SK-N-SH (cell line): ENCODE results near the gene MYOCOS.

Experiments
- CHD2 ChIP-seq: fragments of 150-350 bp; IDR thresholded peaks from 2 replicates; pipeline ENCODE4 v1.6.1; 2018; ENCODE audit warnings: low read length; ENCODE audit not compliant: partially characterized antibody
- CTCF ChIP-seq: fragments of 200-600 bp; sonication (generic); IDR thresholded peaks from 2 replicates; pipeline ENCODE4 v1.6.1; 2017; ENCODE audit warnings: antibody characterized with exemption, mild to moderate bottlenecking, moderate library complexity
- FOXM1 ChIP-seq: IDR thresholded peaks from 2 replicates; pipeline ENCODE4 v1.4.0; 2012; ENCODE audit warnings: low read depth, mild to moderate bottlenecking
- MXI1 ChIP-seq: IDR thresholded peaks from 2 replicates; pipeline ENCODE4 v1.6.1; 2012; ENCODE audit warnings: mild to moderate bottlenecking, low read depth, low read length, improper control_type of control experiment
- PBX3 ChIP-seq: IDR thresholded peaks from 2 replicates; pipeline ENCODE4; 2012
- REST ChIP-seq: IDR thresholded peaks from 2 replicates; pipeline ENCODE4 v1.6.1; 2012; ENCODE audit warnings: mild to moderate bottlenecking, low read depth, low read length, moderate library complexity
- SMC3 ChIP-seq: IDR thresholded peaks from 2 replicates; pipeline ENCODE4 v1.6.1; 2012; ENCODE audit warnings: low read depth, low read length, improper control_type of control experiment
- USF1 ChIP-seq: IDR thresholded peaks from 2 replicates; pipeline ENCODE4 v1.4.0; 2012; ENCODE audit warnings: low read depth, borderline replicate concordance
- YY1 ChIP-seq: IDR thresholded peaks from 2 replicates; pipeline ENCODE4 v1.4.0; 2012; ENCODE audit warnings: low read depth, mild to moderate bottlenecking

- TF ChIP-seq REST (no peak), SMC3 (no peak), CTCF (no peak), CHD2 (no peak), PBX3 (no peak), YY1 (no peak), USF1 (no peak), FOXM1 (no peak), MXI1 (no peak)
Measured at GRCh38 chr1:171674431-171675405, 52.7 kb downstream of the MYOCOS start.
